Keratinocyte (primary cell): ENCODE data around the gene FBXL2. TPM values are rescaled to one million over a fixed set of nuclear protein-coding genes. Genes with fewer than 3 reads are reported as not detected.

ENCODE experiments used
- DNase-seq: peaks from one replicate; pipeline ENCODE4 v3.0.0-alpha.2; 2011; ENCODE audit warnings: low read depth, missing footprints, low spot score
- FAIRE-seq: peaks from 2 replicates; lab custom pipeline; 2011; peaks lifted over from hg19 to GRCh38; lab: Jason Lieb, UNC
- H2AFZ ChIP-seq: 2 replicates; pipeline ENCODE4 v1.6.0; 2012; ENCODE audit warnings: low read length, control low read depth, inconsistent platforms; ENCODE audit not compliant: control insufficient read depth
- H3K27ac ChIP-seq: 2 replicates; pipeline ENCODE4 v1.5.1; 2011; ENCODE audit warnings: low read length; ENCODE audit not compliant: control insufficient read depth, insufficient read depth
- H3K27me3 ChIP-seq: 3 replicates; pipeline ENCODE4 v1.6.0; 2011; ENCODE audit warnings: low read length; ENCODE audit not compliant: control insufficient read depth, insufficient read depth; ENCODE audit errors: extremely low read depth
- H3K36me3 ChIP-seq, 2 experiments: 2 replicates in 1 of 2; 3 replicates in 1 of 2; pipeline ENCODE4 v1.5.1; 2011; ENCODE audit warnings: low read length in 2 of 2, mild to moderate bottlenecking in 1 of 2; ENCODE audit not compliant: control insufficient read depth in 2 of 2, insufficient read depth in 2 of 2; ENCODE audit errors: extremely low read depth in 1 of 2
- H3K4me1 ChIP-seq: 3 replicates; pipeline ENCODE4 v1.5.1; 2011; ENCODE audit warnings: low read length; ENCODE audit not compliant: control insufficient read depth, insufficient read depth; ENCODE audit errors: extremely low read depth
- H3K4me2 ChIP-seq: 3 replicates; pipeline ENCODE4 v1.6.0; 2011; ENCODE audit warnings: low read depth, low read length; ENCODE audit not compliant: control insufficient read depth, insufficient read depth; ENCODE audit errors: extremely low read depth
- H3K4me3 ChIP-seq, 3 experiments: fragments of 200-600 bp in 1 of 3; sonication (generic) in 1 of 3; 2 replicates in 2 of 3; 3 replicates in 1 of 3; pipeline ENCODE4 v1.5.1; 2011 to 2016; ENCODE audit warnings: low read length in 3 of 3, mild to moderate bottlenecking in 3 of 3, control low read depth in 2 of 3, inconsistent platforms in 1 of 3, low read depth in 1 of 3, mixed read lengths in 1 of 3, mixed run types in 1 of 3, moderate library complexity in 1 of 3; ENCODE audit not compliant: control insufficient read depth in 2 of 3, insufficient read depth in 2 of 3; ENCODE audit errors: extremely low read depth in 1 of 3
- H3K79me2 ChIP-seq: 2 replicates; pipeline ENCODE4 v1.6.0; 2012; ENCODE audit warnings: low read length; ENCODE audit not compliant: control insufficient read depth, insufficient read depth
- H3K9ac ChIP-seq: 3 replicates; pipeline ENCODE4 v1.6.0; 2011; ENCODE audit warnings: low read length; ENCODE audit not compliant: control insufficient read depth, insufficient read depth; ENCODE audit errors: extremely low read depth
- H3K9me1 ChIP-seq: 3 replicates; pipeline ENCODE4 v1.6.0; 2011; ENCODE audit warnings: low read length; ENCODE audit not compliant: control insufficient read depth, insufficient read depth; ENCODE audit errors: extremely low read depth
- H3K9me3 ChIP-seq: 2 replicates; pipeline ENCODE4 v1.5.1; 2012; ENCODE audit warnings: low read depth, low read length; ENCODE audit not compliant: control insufficient read depth
- H4K20me1 ChIP-seq: 3 replicates; pipeline ENCODE4 v1.6.0; 2011; ENCODE audit warnings: low read length; ENCODE audit not compliant: control insufficient read depth, insufficient read depth; ENCODE audit errors: extremely low read depth
- EZH2 ChIP-seq: IDR thresholded peaks from one replicate; pipeline ENCODE4 v1.6.1; 2012; ENCODE audit warnings: inconsistent platforms, mild to moderate bottlenecking, low read length, moderate library complexity
- dilution Hi-C: fragments of 300-500 bp; cut with MboI; formaldehyde crosslinking; loops from one replicate; pipeline ENCODE4 v1.7.0; 2020; ENCODE audit warnings: low sequenced_read_pairs; ENCODE audit not compliant: extremely low pct_ligation_motif_present
- polyA plus RNA-seq, 5 experiments: library from polyadenylated mRNA; depleted of rRNA in 3 of 5; stranded (reverse) in 3 of 5; stranded (forward) in 1 of 5; unstranded in 1 of 5; fragments of >200 nt; gene quantifications; 1 replicate in 1 of 5; 2 replicates in 3 of 5; 3 replicates in 1 of 5; pipeline versions ENCODE4 v1.2.1 to v1.2.3, GENCODE V29; 2011 to 2012; ENCODE audit warnings: missing spikeins in 2 of 5, low read depth in 1 of 5, low replicate concordance in 1 of 5
- TF ChIP-seq, protein P1 (sequence below), 3 experiments: IDR thresholded peaks in 1 of 3; conservative IDR thresholded peaks in 1 of 3; optimal IDR thresholded peaks in 1 of 3; 2 replicates in 2 of 3; 3 replicates in 1 of 3; pipeline versions ENCODE3 to v1.5.1; 2011; ENCODE audit warnings: low read length in 3 of 3, mild to moderate bottlenecking in 3 of 3, moderate library complexity in 2 of 3, control low read depth in 1 of 3, inconsistent platforms in 1 of 3; ENCODE audit not compliant: insufficient read depth in 2 of 3; ENCODE audit errors: extremely low read depth in 1 of 3

The FBXL2 gene
- polyA plus RNA-seq, 1 donor (not counting 4 experiments of a cell fraction or from before 2014, with no cell fraction given), result 25.9 TPM

DNA sequence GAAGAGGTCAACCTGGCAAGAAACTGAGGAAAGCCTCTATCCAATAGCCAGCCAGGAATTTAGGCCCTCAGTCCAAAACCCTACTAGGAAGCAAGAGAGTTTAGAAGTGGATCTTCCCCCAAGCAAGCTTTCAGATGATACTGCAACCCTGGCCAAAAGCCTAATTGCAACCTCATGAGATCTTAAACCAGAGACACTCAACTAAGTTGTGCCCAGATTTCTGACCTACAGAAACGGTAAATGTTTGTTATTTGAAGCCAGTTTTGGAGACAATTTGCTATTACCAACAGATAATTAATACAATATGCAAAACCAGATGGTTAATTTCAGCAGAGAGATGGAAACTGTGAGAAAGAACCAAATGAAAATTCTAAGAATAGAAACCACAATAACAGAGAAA is 37.0 kb upstream of the FBXL2 start:
- Histone ChIP-seq H3K4me3 (no peak overlapping the region), H4K20me1 (no peaks in the 10 kb centered on the region), H2AFZ (no peak overlapping the region), H3K4me2 (no peak overlapping the region), H3K36me3 (no peaks in the 10 kb centered on the region), H3K9me3 (no peaks in the 10 kb centered on the region), H3K27me3 (peaks cover 6% of the 10 kb centered on the region), H3K27ac (no peak overlapping the region), H3K4me1 (no peaks in the 10 kb centered on the region), H3K79me2 (no peaks in the 10 kb centered on the region), H3K9me1 (no peaks in the 10 kb centered on the region), H3K9ac (no peak overlapping the region)
- FAIRE-seq (no peak), DNase-seq (no peak)
- no peak for TF ChIP-seq EZH2
- TF ChIP-seq, protein P1, sequence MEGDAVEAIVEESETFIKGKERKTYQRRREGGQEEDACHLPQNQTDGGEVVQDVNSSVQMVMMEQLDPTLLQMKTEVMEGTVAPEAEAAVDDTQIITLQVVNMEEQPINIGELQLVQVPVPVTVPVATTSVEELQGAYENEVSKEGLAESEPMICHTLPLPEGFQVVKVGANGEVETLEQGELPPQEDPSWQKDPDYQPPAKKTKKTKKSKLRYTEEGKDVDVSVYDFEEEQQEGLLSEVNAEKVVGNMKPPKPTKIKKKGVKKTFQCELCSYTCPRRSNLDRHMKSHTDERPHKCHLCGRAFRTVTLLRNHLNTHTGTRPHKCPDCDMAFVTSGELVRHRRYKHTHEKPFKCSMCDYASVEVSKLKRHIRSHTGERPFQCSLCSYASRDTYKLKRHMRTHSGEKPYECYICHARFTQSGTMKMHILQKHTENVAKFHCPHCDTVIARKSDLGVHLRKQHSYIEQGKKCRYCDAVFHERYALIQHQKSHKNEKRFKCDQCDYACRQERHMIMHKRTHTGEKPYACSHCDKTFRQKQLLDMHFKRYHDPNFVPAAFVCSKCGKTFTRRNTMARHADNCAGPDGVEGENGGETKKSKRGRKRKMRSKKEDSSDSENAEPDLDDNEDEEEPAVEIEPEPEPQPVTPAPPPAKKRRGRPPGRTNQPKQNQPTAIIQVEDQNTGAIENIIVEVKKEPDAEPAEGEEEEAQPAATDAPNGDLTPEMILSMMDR (optimal IDR thresholded peaks at IDR 0.05 in 1 of 3, IDR thresholded peaks at IDR 0.05 in 1 of 3, conservative IDR thresholded peaks at IDR 0.05 in 1 of 3; ENCODE audit: extremely low read depth in 1 of 3, insufficient read depth in 2 of 3, low read length in 3 of 3), result no peak
- dilution Hi-C loops, result no loop called here

DNA sequence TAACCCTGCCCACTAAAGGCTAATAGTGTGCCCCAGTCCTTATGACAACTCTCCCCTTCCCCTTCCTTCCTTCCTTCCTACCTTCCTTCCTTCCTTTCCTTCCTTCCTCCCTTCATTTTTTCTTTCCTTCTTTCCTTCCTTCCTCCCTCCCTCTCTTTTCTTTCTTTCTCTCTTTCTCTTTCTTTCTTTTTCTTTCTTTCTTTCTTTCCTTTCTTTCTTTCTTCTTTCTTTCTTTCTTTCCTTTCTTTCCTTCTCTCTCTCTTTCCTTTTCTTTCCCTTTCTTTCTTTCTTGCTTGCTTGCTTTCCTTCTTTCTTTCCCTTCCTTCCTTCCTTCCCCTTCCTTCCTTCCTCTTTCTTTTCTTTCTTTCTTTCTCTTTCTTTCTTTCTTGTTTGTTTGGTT is 30.5 kb upstream of the FBXL2 start:
- H2AFZ ChIP-seq, result no peak overlapping the region
- no peaks in the 10 kb centered on the region for H3K9me1 ChIP-seq
- H3K4me1 ChIP-seq, result no peaks in the 10 kb centered on the region
- DNase-seq (no peak), FAIRE-seq (no peak)
- H3K4me3 ChIP-seq, result no peak overlapping the region
- no peaks in the 10 kb centered on the region for H3K36me3 ChIP-seq
- TF ChIP-seq, protein P1 (optimal IDR thresholded peaks at IDR 0.05 in 1 of 3, IDR thresholded peaks at IDR 0.05 in 1 of 3, conservative IDR thresholded peaks at IDR 0.05 in 1 of 3; ENCODE audit: extremely low read depth in 1 of 3, insufficient read depth in 2 of 3, low read length in 3 of 3), result no peak
- no peak for TF ChIP-seq EZH2
- H3K79me2 ChIP-seq, result no peaks in the 10 kb centered on the region
- no peak overlapping the region for H3K4me2 ChIP-seq
- H4K20me1 ChIP-seq, result no peaks in the 10 kb centered on the region
- no peak overlapping the region for H3K27ac ChIP-seq
- no peaks in the 10 kb centered on the region for H3K9me3 ChIP-seq
- peaks cover 3% of the 10 kb centered on the region for H3K27me3 ChIP-seq
- H3K9ac ChIP-seq, result no peak overlapping the region
- dilution Hi-C loops, result no loop called here
